IMR-90 (cell line): ENCODE data around the gene MAGEA3. TPM values are rescaled to one million over a fixed set of nuclear protein-coding genes. Genes with fewer than 3 reads are reported as not detected.

Experiments
- ATAC-seq: fragments of 200-7000 bp; cut with Tn5 transposase; 2 replicates; pipeline ENCODE4 v1.9.1; 2020; ENCODE audit warnings: low read depth, mild to moderate bottlenecking, moderate library complexity
- BruUV-seq: library from RNA; stranded (reverse); fragments of 400-500 nt; replicated peaks from 2 replicates; lab custom pipeline; 2021; lab: Mats Ljungman, UMichigan
- CTCF ChIA-PET: fragments of 300-600 bp; formaldehyde crosslinking; extraction: SDS; loops from one replicate; lab custom pipeline; 2021; ENCODE audit warnings: antibody characterized with exemption; lab: Yijun Ruan, JAX
- POLR2A ChIA-PET: fragments of 300-600 bp; sonication (Branson Sonifier 250); formaldehyde crosslinking; loops from one replicate; lab custom pipeline; 2022; ENCODE audit warnings: antibody characterized with exemption; ENCODE audit not compliant: unreplicated experiment; lab: Charles Lee
- DNase-seq: peaks from one replicate; pipeline ENCODE4 v3.0.0; 2013
- H2AFZ ChIP-seq: replicated peaks from 2 replicates; pipeline ENCODE3; 2013; ENCODE audit warnings: low read length, mild to moderate bottlenecking; ENCODE audit not compliant: poor library complexity
- H2AK5ac ChIP-seq: 2 replicates; pipeline ENCODE4 v1.6.1; 2013; ENCODE audit warnings: low read depth, low read length, inconsistent platforms
- H2AK9ac ChIP-seq: replicated peaks from 2 replicates; pipeline ENCODE3; 2013; ENCODE audit warnings: mild to moderate bottlenecking, low read depth, low read length, moderate library complexity; ENCODE audit not compliant: poor library complexity
- H2BK120ac ChIP-seq: 2 replicates; pipeline ENCODE4 v1.6.1; 2013; ENCODE audit warnings: low read depth, low read length, inconsistent platforms
- H2BK15ac ChIP-seq: 3 replicates; pipeline ENCODE4 v1.6.1; 2013; ENCODE audit warnings: low read depth, low read length, inconsistent platforms
- H2BK20ac ChIP-seq: 2 replicates; pipeline ENCODE4 v1.6.1; 2013; ENCODE audit warnings: low read depth, mild to moderate bottlenecking, inconsistent platforms, low read length, moderate library complexity
- H2BK5ac ChIP-seq: 2 replicates; pipeline ENCODE4 v1.6.1; 2013; ENCODE audit warnings: mild to moderate bottlenecking, low read depth, low read length, inconsistent platforms; ENCODE audit not compliant: poor library complexity, severe bottlenecking
- H3K14ac ChIP-seq: replicated peaks from 2 replicates; pipeline ENCODE4 v1.6.1; 2013; ENCODE audit warnings: low read depth, low read length, inconsistent platforms
- H3K18ac ChIP-seq: 2 replicates; pipeline ENCODE4 v1.6.1; 2013; ENCODE audit warnings: low read depth, low read length, control low read depth
- H3K23ac ChIP-seq: 2 replicates; pipeline ENCODE4 v1.6.1; 2013; ENCODE audit warnings: low read depth, low read length, inconsistent platforms
- H3K27ac ChIP-seq: 2 replicates; pipeline ENCODE4 v1.5.1; 2013; ENCODE audit warnings: mild to moderate bottlenecking, control low read depth, low read length; ENCODE audit not compliant: insufficient read depth
- H3K27me3 ChIP-seq: 2 replicates; pipeline ENCODE4 v1.6.1; 2013; ENCODE audit warnings: low read length; ENCODE audit not compliant: control insufficient read depth, insufficient read depth
- H3K36me3 ChIP-seq: 2 replicates; pipeline ENCODE4 v1.6.1; 2013; ENCODE audit warnings: low read length, mixed read lengths; ENCODE audit not compliant: control insufficient read depth, insufficient read depth
- H3K4ac ChIP-seq: 2 replicates; pipeline ENCODE4 v1.6.1; 2013; ENCODE audit warnings: low read depth, low read length, inconsistent platforms
- H3K4me1 ChIP-seq: 2 replicates; pipeline ENCODE4 v1.6.1; 2013; ENCODE audit warnings: low read length, mixed read lengths; ENCODE audit not compliant: control insufficient read depth, insufficient read depth
- H3K4me2 ChIP-seq: 2 replicates; pipeline ENCODE4 v1.6.1; 2013; ENCODE audit warnings: low read depth, mild to moderate bottlenecking, control low read depth, low read length, moderate library complexity
- H3K4me3 ChIP-seq: 2 replicates; pipeline ENCODE4 v1.5.1; 2013; ENCODE audit warnings: low read depth, mild to moderate bottlenecking, control low read depth, low read length, moderate library complexity; ENCODE audit not compliant: insufficient read depth
- H3K56ac ChIP-seq: 2 replicates; pipeline ENCODE4 v1.6.1; 2013; ENCODE audit warnings: low read length, inconsistent platforms; ENCODE audit not compliant: insufficient read depth; ENCODE audit errors: extremely low read depth
- H3K79me1 ChIP-seq, 2 experiments: 2 replicates each; pipeline ENCODE4 v1.6.1; 2013; ENCODE audit warnings: low read length in 2 of 2, inconsistent platforms in 1 of 2, low read depth in 1 of 2
- H3K9ac ChIP-seq: 2 replicates; pipeline ENCODE4 v1.6.1; 2013; ENCODE audit warnings: low read depth, low read length, control low read depth
- H3K9me1 ChIP-seq: 2 replicates; pipeline ENCODE4 v1.6.1; 2013; ENCODE audit warnings: low read length, inconsistent platforms; ENCODE audit not compliant: insufficient read depth
- H3K9me3 ChIP-seq: 2 replicates; pipeline ENCODE4 v1.6.1; 2013; ENCODE audit warnings: low read length; ENCODE audit not compliant: control insufficient read depth, insufficient read depth
- H4K20me1 ChIP-seq: 2 replicates; pipeline ENCODE4 v1.6.1; 2013; ENCODE audit warnings: low read length, inconsistent platforms; ENCODE audit not compliant: insufficient read depth
- H4K5ac ChIP-seq: 2 replicates; pipeline ENCODE4 v1.6.1; 2013; ENCODE audit warnings: mild to moderate bottlenecking, low read depth, low read length, control low read depth
- H4K8ac ChIP-seq, 2 experiments: 2 replicates each; pipeline ENCODE4 v1.6.1; 2013; ENCODE audit warnings: low read depth in 2 of 2, low read length in 2 of 2, control low read depth in 1 of 2, inconsistent platforms in 1 of 2
- H4K91ac ChIP-seq: 2 replicates; pipeline ENCODE4 v1.6.1; 2013; ENCODE audit warnings: low read depth, low read length, inconsistent platforms; ENCODE audit not compliant: insufficient read depth
- BHLHE40 ChIP-seq: fragments of 150-350 bp; IDR thresholded peaks from 2 replicates; pipeline ENCODE4 v1.6.1; 2016; ENCODE audit warnings: mild to moderate bottlenecking, low read depth, low read length
- CEBPB ChIP-seq: IDR thresholded peaks from 2 replicates; pipeline ENCODE4 v1.6.1; 2012; ENCODE audit warnings: low read depth, low read length, improper control_type of control experiment
- CHD1 ChIP-seq: IDR thresholded peaks from 2 replicates; pipeline ENCODE4 v1.6.1; 2012; ENCODE audit warnings: low read depth, low read length, improper control_type of control experiment
- FOS ChIP-seq: fragments of 150-350 bp; IDR thresholded peaks from 2 replicates; pipeline ENCODE4 v1.6.1; 2016; ENCODE audit warnings: low read depth, low read length
- MAFK ChIP-seq: IDR thresholded peaks from 2 replicates; pipeline ENCODE4 v1.6.1; 2012; ENCODE audit warnings: low read depth, low read length, improper control_type of control experiment
- MAZ ChIP-seq: IDR thresholded peaks from 2 replicates; pipeline ENCODE4 v1.6.1; 2012; ENCODE audit warnings: low read depth, mild to moderate bottlenecking, low read length, improper control_type of control experiment, moderate library complexity, borderline replicate concordance
- MXI1 ChIP-seq: IDR thresholded peaks from 2 replicates; pipeline ENCODE4 v1.6.1; 2012; ENCODE audit warnings: low read depth, mild to moderate bottlenecking, low read length, moderate library complexity, borderline replicate concordance
- NFE2L2 ChIP-seq: fragments of 150-350 bp; IDR thresholded peaks from 2 replicates; pipeline ENCODE4 v1.6.1; 2016; ENCODE audit warnings: low read depth, mild to moderate bottlenecking, low read length
- POLR2A ChIP-seq: IDR thresholded peaks from 2 replicates; pipeline ENCODE4 v1.6.1; 2012; ENCODE audit warnings: mild to moderate bottlenecking, low read depth, low read length
- RAD21 ChIP-seq: IDR thresholded peaks from 2 replicates; pipeline ENCODE4 v1.6.1; 2012; ENCODE audit warnings: low read length, improper control_type of control experiment
- RCOR1 ChIP-seq: IDR thresholded peaks from 2 replicates; pipeline ENCODE4 v1.6.1; 2012; ENCODE audit warnings: mild to moderate bottlenecking, low read length, improper control_type of control experiment; ENCODE audit not compliant: insufficient replicate concordance
- RFX5 ChIP-seq: IDR thresholded peaks from 2 replicates; pipeline ENCODE4 v1.8.0; 2012; ENCODE audit warnings: low read depth, mild to moderate bottlenecking, low read length, moderate library complexity
- SMC3 ChIP-seq: fragments of 150-350 bp; IDR thresholded peaks from 2 replicates; pipeline ENCODE4 v1.6.1; 2016; ENCODE audit warnings: low read depth, mild to moderate bottlenecking, antibody characterized with exemption, low read length, moderate library complexity
- WGBS, 2 experiments: methylation state at CpG; one replicate each; pipeline versions ENCODE4 v1.1.5 to v1.1.7; 2013; ENCODE audit warnings: missing lambda C conversion rate in 2 of 2; ENCODE audit not compliant: insufficient read length in 1 of 2; ENCODE audit errors: extremely low coverage in 2 of 2; 5-methylcytosine and 5-hydroxymethylcytosine counted together
- dilution Hi-C: fragments of 300-500 bp; cut with HindIII; formaldehyde crosslinking; loops from one replicate; pipeline ENCODE4 v1.14.3; 2018; ENCODE audit warnings: low sequenced_read_pairs; ENCODE audit not compliant: unreplicated experiment
- in situ Hi-C: fragments of 300-500 bp; cut with MboI; formaldehyde crosslinking; loops from 3 replicates; pipeline ENCODE4 v1.14.3; 2019; ENCODE audit warnings: low sequenced_read_pairs, inconsistent platforms, mixed read lengths
- intact Hi-C: fragments of 100-400 bp; cut with micrococcal nuclease; formaldehyde crosslinking; loops from 2 replicates; pipeline ENCODE4 v1.10.0; 2022
- polyA plus RNA-seq, 3 experiments: library from polyadenylated mRNA; depleted of rRNA; stranded (reverse); fragments of >200 nt; gene quantifications; 2 replicates each; pipeline ENCODE4 v1.2.3, GENCODE V29; 2012; ENCODE audit warnings: low replicate concordance in 1 of 3
- total RNA-seq: library from RNA; depleted of rRNA; stranded (reverse); fragments of >200 nt; gene quantifications from 2 replicates; pipeline ENCODE4 v1.2.3, GENCODE V29; 2012
- TF ChIP-seq, protein P1 (sequence below): fragments of 150-350 bp; IDR thresholded peaks from 2 replicates; pipeline ENCODE4 v1.6.1; 2017; ENCODE audit warnings: mild to moderate bottlenecking, antibody characterized with exemption, low read length, low read depth
- TF ChIP-seq, protein P2 (sequence below): fragments of 150-350 bp; IDR thresholded peaks from 2 replicates; pipeline ENCODE4 v1.6.1; 2016; ENCODE audit warnings: low read depth, mild to moderate bottlenecking, low read length, moderate library complexity, borderline replicate concordance
- TF ChIP-seq, protein P3 (sequence below): conservative IDR thresholded peaks from 2 replicates; pipeline ENCODE4 v1.5.1; 2012; ENCODE audit warnings: mild to moderate bottlenecking, low read depth, low read length, improper control_type of control experiment

Gene MAGEA3
- total and polyA plus RNA-seq, 2 of the 4 experiments (the other 2 are of a cell fraction): not detected

DNA sequence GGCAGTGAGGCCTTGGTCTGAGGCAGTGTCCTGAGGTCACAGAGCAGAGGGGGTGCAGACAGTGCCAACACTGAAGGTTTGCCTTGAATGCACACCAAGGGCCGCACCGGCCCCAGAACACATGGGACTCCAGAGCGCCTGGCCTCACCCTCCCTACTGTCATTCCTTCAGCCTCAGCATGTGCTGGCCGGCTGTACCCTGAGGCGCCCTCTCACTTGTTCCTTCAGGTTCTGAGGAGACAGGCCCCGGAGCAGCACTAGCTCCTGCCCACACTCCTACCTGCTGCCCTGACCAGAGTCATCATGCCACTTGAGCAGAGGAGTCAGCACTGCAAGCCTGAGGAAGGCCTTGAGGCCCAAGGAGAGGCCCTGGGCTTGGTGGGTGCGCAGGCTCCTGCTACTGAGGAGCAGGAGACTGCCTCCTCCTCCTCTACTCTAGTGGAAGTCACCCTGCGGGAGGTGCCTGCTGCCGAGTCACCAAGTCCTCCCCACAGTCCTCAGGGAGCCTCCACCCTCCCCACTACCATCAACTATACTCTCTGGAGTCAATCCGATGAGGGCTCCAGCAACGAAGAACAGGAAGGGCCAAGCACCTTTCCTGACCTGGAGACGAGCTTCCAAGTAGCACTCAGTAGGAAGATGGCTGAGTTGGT, 37.4 kb downstream of the MAGEA3 start:
- Histone ChIP-seq H3K4me2 (no peak overlapping the region), H2BK20ac (no peak overlapping the region), H3K18ac (no peak overlapping the region), H3K9me1 (no peaks in the 10 kb centered on the region), H2BK15ac (no peak overlapping the region), H3K36me3 (no peaks in the 10 kb centered on the region), H3K9ac (no peak overlapping the region), H2AK5ac (no peak overlapping the region), H2BK5ac (no peak overlapping the region), H3K56ac (no peak overlapping the region), H2AK9ac (no peak overlapping the region), H4K5ac (no peak overlapping the region), H3K4ac (no peak overlapping the region), H3K27ac (no peak overlapping the region), H3K9me3 (no peaks in the 10 kb centered on the region; the same call in 1 of the 2 replicates), H3K4me3 (no peak overlapping the region), H2AFZ (no peak overlapping the region), H4K20me1 (no peaks in the 10 kb centered on the region), H4K8ac (no peak overlapping the region), H3K4me1 (no peaks in the 10 kb centered on the region), H3K79me1 (no peaks in the 10 kb centered on the region), H4K91ac (no peak overlapping the region), H2BK120ac (no peak overlapping the region), H3K23ac (no peak overlapping the region), H3K27me3 (no peaks in the 10 kb centered on the region), H3K14ac (no peak overlapping the region)
- dilution Hi-C loops: no loop called here
- WGBS, 2 experiments: 72% methylated on average over 5 of the region's 12 CpGs; no CpG with 5 or more reads in 1 of the 2 experiments
- in situ Hi-C loops: no loop called here
- CTCF ChIA-PET: no interaction called here
- POLR2A ChIA-PET: no interaction called here
- DNase-seq (no peak), ATAC-seq (no peak)
- intact Hi-C loops: no loop called here
- no TSS peak for BruUV-seq
- TF ChIP-seq RAD21: no peak
- TF ChIP-seq RFX5: no peak
- no peak for TF ChIP-seq MXI1
- TF ChIP-seq, protein P1, sequence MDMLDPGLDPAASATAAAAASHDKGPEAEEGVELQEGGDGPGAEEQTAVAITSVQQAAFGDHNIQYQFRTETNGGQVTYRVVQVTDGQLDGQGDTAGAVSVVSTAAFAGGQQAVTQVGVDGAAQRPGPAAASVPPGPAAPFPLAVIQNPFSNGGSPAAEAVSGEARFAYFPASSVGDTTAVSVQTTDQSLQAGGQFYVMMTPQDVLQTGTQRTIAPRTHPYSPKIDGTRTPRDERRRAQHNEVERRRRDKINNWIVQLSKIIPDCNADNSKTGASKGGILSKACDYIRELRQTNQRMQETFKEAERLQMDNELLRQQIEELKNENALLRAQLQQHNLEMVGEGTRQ: no peak
- TF ChIP-seq, protein P2, sequence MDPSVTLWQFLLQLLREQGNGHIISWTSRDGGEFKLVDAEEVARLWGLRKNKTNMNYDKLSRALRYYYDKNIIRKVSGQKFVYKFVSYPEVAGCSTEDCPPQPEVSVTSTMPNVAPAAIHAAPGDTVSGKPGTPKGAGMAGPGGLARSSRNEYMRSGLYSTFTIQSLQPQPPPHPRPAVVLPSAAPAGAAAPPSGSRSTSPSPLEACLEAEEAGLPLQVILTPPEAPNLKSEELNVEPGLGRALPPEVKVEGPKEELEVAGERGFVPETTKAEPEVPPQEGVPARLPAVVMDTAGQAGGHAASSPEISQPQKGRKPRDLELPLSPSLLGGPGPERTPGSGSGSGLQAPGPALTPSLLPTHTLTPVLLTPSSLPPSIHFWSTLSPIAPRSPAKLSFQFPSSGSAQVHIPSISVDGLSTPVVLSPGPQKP: no peak
- no peak for TF ChIP-seq POLR2A
- no peak for TF ChIP-seq FOS
- TF ChIP-seq, protein P3, sequence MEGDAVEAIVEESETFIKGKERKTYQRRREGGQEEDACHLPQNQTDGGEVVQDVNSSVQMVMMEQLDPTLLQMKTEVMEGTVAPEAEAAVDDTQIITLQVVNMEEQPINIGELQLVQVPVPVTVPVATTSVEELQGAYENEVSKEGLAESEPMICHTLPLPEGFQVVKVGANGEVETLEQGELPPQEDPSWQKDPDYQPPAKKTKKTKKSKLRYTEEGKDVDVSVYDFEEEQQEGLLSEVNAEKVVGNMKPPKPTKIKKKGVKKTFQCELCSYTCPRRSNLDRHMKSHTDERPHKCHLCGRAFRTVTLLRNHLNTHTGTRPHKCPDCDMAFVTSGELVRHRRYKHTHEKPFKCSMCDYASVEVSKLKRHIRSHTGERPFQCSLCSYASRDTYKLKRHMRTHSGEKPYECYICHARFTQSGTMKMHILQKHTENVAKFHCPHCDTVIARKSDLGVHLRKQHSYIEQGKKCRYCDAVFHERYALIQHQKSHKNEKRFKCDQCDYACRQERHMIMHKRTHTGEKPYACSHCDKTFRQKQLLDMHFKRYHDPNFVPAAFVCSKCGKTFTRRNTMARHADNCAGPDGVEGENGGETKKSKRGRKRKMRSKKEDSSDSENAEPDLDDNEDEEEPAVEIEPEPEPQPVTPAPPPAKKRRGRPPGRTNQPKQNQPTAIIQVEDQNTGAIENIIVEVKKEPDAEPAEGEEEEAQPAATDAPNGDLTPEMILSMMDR: no peak
- no peak for TF ChIP-seq CHD1
- TF ChIP-seq MAZ: no peak
- no peak for TF ChIP-seq RCOR1
- TF ChIP-seq NFE2L2: no peak
- no peak for TF ChIP-seq SMC3
- no peak for TF ChIP-seq CEBPB
- no peak for TF ChIP-seq MAFK
- no peak for TF ChIP-seq BHLHE40
